Epidermal melanocyte (primary cell): Measurements from ENCODE around the gene OR2D3.
"Not testable (repeated sequence)": the region's sequence is repeated elsewhere in the genome, so short reads cannot be mapped to it uniquely, and the experiment has no call there.

ENCODE experiments used
- DNase-seq: peaks from one replicate; pipeline ENCODE4 v3.0.0; 2011; ENCODE audit warnings: low spot score; ENCODE audit not compliant: insufficient read length

The OR2D3 gene, protein sequence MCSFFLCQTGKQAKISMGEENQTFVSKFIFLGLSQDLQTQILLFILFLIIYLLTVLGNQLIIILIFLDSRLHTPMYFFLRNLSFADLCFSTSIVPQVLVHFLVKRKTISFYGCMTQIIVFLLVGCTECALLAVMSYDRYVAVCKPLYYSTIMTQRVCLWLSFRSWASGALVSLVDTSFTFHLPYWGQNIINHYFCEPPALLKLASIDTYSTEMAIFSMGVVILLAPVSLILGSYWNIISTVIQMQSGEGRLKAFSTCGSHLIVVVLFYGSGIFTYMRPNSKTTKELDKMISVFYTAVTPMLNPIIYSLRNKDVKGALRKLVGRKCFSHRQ

DNA sequence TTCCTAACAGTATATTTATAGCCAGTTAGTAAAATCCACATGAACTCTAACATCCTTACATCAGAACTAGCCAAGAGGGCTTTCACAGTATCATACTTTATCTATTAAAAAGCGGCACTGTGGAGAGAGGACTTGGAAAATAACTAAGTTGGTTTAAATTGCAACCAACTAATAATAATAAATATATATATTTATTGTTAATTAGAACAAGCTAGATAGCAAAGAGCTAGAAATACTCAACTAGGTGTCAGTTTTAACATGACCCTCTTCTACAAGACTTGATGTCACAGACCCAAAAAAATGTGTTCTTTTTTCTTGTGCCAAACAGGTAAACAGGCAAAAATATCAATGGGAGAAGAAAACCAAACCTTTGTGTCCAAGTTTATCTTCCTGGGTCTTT lies at the start of gene OR2D3:
Gene OR2D3 (plus strand): TSS at position 301 of the 400 bp plus-strand sequence. CDS start 0 bp downstream, at position 301.
- no peak for DNase-seq

DNA sequence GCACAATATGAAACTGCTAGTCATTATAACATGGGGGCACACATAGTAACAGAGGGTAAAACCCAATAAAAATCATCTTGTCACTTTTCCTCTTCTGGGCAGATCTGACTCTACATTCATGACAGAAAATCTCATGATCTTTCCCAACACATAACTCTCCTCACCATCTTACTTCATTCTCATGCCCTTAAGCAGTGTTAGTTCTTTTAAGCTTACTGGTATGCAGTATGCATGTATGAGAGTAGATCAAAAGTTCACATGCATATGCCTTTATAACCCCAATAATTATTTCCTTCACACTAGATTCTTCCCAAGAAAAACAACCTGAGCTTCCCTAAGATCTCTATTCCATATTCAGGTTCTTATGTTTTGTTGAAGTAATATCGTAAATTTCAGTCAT lies 49.5 kb upstream of the OR2D3 start:
- no peak for DNase-seq

DNA sequence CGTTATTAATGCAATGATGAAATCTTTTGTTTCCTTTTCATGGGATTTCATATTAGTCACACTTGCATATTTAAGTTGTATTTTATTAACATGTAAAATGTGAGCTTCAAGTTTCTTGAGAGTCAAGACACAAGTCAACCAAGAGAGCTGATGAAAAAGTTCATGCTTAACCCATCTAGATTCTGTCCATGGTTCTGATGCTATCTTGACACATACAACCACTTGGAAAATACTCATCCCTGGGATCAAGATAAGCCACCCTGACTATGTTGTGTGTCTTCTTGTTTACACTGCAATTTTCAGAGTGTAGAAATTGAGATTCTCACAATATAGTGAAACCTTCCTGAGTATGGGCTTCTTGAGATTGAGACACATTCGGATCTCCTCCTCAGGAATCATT lies 45.0 kb upstream of the OR2D3 start:
- no peak for DNase-seq

DNA sequence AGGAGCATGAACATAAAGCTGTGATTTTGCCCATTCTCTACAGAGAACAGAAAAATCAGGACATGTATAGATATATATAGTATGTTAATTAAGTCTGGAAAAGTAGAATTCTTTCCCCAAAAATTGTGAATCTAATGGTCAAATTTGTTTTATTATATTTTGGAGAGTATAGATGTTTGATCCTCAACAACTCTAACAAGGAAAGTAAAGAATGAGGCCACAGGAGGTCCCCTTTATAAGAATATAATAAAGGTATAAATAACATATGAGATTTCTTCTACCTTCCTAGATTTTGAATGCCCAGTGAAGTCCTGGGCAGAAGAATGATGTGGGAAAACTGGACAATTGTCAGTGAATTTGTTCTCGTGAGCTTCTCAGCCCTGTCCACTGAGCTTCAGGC lies 44.5 kb upstream of the OR2D3 start, which contains the start of gene OR10A4:
Gene OR10A4 (plus strand): TSS at position 301 of the 400 bp plus-strand sequence. CDS start 23 bp downstream, at position 324.
- DNase-seq, result no peak

DNA sequence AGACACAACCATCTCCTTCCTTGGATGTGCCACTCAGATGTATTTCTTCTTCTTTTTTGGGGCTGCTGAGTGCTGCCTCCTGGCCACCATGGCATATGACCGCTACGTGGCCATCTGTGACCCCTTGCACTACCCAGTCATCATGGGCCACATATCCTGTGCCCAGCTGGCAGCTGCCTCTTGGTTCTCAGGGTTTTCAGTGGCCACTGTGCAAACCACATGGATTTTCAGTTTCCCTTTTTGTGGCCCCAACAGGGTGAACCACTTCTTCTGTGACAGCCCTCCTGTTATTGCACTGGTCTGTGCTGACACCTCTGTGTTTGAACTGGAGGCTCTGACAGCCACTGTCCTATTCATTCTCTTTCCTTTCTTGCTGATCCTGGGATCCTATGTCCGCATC lies 43.9 kb upstream of the OR2D3 start:
- DNase-seq, result no peak

DNA sequence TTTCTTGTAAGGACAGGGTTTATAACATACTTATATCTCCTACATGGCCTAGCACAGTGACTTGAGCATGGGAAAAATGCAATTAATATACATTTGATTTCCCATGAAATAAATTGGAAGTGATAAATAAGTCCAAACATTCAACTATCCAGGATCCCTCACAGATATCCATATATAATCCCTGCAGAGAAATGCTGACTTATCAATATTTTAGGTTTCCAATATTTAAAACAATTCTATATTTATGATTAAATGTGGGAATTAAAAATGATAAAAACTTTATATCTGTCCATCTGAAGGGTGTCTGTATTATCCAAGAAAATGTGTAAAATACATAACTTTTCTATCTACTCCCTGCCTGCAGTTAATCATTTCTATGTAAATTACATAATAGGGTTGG lies 38.1 kb upstream of the OR2D3 start:
- DNase-seq, result no peak

DNA sequence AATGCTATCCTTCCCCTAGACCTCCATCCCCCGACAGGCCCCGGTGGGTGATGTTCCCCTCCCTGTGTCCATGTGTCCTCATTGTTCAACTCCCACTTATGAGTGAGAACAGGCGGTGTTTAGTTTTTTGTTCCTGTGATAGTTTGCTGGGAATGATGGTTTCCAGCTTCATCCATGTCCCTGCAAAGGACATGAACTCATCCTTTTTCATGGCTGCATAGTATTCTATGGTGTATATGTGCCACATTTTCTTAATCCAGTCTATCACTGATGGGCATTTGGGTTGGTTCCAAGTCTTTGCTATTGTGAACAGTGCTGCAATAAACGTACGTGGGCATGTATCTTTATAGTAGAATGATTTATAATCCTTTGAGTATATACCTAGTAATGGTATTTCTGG lies 33.1 kb upstream of the OR2D3 start:
- DNase-seq, result not testable (repeated sequence)

DNA sequence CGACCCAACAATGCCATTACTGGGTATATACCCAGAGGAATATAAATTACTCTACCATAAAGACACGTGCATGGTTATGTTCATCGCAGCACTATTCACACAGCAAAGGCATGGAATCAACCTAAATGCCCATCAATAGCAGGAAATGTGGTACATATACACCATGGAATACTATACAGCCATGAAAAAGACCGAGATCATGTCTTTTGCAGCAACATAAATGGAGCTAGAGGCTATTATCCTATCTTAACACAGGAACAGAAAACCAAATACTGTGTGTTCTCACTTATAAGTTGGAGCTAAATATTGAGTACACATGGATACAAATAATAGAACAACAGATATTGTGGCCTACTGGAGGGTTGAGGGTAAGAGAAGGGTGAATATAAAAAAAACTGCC lies 32.0 kb upstream of the OR2D3 start:
- DNase-seq, result no peak

DNA sequence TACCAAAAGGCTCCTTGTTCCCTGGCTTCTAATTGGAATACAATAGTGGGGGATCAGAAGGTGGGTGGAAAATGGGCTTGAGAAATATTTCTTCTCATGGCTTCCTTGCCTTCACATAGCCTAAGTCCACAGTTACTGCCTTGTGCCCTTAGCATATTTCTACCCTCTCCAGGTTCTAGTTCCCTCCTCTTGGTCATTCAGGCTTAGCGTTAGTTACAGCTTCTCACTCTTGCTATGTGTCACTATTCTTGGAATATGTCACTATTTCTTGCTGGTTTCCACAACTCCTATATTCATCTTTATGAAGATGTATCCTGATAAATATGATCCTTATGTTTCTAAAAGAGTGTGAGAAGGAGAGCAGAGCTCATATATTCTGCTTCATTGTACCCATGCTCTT lies 31.0 kb upstream of the OR2D3 start:
- no peak for DNase-seq

DNA sequence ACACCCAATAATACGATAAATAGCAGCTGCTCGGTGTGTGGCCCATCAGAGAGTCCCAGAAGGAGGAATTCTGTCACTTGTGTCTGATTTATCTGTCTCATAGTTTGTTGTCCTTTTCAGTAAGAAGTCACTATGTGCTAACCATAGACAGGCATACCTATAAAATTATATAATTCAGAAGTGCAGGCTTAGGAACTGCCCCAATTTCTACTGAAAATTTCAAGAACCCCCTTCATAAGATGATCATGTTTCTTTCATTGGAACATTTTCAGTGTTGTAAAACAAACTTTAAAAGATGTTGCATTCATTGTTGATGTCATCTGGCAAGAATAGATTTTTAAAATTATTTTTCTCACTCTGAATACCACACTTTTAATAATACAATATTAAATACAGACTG lies 28.4 kb upstream of the OR2D3 start, which contains the start of gene OR2D2:
Gene OR2D2 (minus strand): TSS at position 101 of the 400 bp plus-strand sequence. CDS start 0 bp downstream, at position 101.
- DNase-seq, result no peak

DNA sequence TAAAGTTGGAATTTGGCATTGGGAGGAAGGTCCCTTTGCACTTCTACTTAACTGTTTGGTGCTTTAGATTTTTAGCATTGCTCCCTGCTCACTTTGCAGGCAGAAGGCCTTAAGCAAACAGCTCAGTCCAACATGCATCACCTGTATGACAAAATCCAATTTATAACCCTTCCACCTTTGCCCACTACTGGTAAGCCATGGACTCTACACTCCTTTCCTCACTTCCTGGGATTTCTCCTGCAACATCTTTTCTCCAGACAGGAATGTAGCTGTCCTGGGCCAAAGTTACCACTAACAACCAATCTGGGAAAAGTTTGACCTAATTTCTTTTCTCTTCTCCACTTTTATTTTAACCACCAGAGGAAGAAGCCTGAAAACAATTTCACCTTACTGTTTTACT lies 26.7 kb upstream of the OR2D3 start:
- no peak for DNase-seq

DNA sequence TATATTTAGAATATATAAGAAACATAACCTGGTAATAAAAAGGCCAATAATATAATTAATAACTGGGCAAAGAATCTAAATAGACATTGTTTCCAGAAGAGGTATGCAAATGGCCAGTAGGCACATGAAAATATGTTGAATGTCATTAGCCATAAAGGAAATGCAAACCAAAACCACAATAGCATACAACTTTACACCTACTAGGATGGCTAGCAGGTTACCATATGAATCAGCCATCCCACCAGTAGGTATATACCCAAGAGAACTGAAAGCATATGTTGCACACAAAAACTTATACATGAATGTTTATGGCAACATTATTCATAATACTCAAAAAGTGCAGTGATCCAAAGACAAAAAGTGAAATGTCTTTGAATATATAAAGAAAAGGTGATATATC lies 25.8 kb upstream of the OR2D3 start:
- DNase-seq, result no peak

DNA sequence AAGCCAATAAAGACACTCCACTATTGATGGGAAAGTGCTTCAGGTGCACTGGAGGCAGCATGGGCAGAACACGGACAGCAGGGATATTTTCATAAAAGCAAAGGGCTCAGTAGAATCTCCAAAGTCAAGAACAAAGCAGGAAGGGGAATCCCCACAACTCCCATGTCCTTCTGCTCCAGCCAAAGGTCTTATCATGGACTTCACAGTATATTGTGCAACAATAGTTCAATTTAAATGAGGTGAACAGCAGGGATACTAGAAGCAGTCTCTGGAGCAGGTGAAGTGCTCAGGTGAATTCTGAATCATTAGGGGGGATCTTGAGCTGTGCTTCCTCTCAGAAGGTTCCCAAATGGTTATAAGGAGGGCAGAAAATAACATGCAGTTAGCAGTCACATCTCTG lies 21.9 kb upstream of the OR2D3 start:
- no peak for DNase-seq

DNA sequence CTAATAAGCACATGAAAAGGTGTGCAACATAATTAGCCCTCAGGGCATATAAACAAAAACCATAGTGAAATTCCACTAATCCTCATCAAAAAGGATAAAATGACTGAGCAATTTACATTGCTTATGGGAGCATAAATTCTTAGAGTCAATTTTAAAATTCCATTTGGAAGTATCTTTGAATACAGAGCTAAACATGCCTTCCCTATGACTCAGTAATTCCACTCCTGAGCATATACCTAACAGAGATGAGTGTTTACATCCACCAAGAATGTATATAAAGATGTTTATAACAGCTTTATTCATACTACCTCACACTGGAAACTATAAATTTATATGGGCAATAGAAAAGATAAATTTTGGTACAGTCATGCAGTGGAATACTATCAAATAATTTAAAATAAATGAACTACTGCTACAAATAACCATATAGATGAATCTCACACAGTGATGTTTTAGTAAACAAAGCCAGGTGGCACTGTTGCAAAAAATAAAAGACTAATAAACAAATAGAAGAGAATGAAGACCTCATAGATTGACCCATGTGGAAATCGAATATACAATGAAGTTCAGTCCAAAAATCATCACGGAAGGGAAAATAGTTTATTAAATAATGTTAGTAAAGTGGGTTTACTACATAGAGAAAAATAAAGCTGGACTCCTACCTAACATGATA lies 20.3 kb upstream of the OR2D3 start:
- DNase-seq, result no peak

DNA sequence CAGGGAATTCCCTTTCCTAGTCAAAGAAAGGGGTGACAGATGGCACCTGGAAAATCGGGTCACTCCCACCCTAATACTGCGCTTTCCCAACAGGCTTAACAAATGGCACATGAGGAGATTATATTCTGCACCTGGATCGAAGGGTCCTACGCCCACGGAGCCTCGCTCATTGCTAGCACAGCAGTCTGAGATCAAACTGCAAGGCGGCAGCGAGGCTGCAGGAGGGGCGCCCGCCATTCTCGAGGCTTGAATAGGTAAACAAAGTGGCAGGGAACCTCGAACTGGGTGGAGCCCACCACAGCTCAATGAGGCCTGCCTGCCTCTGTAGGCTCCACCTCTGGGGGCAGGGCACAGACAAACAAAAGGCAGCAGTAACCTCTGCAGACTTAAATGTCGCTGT lies 16.0 kb upstream of the OR2D3 start:
- DNase-seq, result not testable (repeated sequence)

DNA sequence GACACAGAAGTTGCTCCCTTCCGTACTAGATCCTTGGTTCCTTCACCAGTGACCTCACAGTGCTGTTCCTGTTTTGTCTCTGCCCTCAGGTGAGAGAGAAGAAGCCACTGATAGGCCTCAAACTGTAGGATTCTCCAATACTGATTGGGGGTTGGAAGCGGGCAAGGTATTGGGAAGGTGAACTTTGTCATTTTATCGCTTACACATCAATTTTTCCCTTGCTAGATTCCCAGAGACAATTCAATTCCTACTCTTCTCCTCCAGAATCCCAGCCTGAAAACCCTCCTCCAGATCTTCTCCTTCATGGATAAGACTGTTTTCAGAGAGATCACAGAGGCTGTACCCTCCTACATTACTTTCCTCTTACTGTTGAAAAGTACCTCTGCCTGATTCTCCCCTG lies 9.4 kb upstream of the OR2D3 start:
- no peak for DNase-seq

DNA sequence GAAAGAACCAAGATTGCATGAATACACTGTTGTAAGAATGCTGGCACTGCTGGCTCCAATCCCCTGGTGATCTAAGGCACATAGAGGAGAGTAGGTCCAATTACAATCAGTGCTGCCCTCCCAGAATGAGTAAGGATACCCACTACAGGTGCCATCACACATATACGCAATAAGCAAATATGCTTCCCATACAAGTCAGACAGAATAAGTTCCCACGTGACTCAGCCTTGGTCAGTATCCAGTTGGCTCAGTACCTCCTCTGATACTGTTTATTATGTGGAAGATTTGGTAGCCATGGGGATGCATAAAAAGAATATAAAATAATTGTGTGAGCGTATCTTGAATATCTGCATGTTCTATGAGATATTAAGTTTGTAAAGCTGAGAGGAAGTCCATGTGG lies 8.9 kb upstream of the OR2D3 start:
- no peak for DNase-seq

DNA sequence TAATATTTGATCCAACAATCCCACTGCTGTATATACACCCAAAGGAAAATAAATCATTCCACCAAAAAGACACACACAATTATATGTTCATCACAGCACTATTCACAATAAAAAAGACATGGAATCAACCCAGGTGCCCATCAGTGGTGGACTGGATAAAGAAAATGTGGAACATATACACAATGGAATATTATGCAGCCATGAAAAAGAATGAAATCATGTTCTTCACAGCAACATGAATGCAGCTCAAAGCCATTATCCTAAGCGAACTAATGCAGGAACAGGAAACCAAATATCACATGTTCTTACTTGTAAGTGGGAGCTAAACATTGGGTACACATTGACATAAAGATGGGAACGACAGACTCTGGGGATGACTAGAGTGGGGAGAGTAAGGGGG lies 1.1 kb upstream of the OR2D3 start:
- no peak for DNase-seq

DNA sequence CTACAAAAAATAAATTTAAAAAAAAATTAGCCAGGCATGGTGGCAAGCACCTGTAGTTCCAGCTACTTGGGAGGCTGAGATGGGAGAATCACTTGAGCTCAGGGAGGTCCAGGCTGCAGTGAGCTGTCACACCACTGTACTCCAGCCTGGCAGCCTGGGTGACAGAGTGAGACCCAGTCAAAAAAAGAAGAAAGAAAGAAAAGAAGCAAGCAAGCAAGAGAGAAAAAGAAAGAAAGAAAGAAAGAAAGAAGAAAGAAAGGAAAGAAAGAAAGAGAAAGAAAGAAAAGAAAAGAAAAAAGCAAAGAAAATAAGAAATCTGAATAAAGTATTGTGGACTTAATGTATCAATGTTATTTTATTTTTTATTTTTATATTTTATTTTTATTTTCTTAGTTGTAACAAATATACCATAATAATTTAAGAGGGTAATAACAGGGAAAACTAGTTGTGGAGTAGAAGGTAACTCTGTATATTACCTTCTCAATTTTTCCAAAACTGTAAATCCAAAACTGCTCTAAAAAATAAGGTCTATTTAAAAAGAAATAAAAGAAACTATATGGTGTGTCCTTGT lies 4.3 kb downstream of the OR2D3 start:
- no peak for DNase-seq

DNA sequence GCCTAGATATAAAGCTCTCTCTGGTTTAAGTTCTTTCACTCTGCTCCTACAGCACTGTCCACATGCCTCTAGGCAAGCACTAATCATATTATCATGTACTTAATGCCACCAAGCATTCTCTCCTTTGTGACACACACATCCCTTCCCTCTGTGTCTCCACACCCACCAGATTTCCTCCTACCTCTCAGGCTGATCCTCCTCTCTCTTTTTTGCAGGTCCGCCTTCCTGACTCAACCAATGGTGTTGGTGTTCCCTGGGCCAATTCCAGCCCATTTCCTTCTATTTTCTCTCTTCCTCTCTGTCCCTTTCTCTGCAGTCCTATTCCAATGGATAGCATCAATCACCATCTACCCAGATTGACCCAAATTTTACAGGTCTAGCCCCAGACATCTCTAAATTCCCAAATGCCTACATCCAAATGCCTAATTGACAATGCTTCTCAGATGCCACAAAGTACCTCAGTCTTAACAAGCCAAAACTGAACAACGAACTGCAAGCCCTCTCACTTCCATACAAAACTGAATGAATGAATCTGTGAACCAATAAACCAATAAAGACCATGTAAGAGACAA lies 4.9 kb downstream of the OR2D3 start:
- no peak for DNase-seq

DNA sequence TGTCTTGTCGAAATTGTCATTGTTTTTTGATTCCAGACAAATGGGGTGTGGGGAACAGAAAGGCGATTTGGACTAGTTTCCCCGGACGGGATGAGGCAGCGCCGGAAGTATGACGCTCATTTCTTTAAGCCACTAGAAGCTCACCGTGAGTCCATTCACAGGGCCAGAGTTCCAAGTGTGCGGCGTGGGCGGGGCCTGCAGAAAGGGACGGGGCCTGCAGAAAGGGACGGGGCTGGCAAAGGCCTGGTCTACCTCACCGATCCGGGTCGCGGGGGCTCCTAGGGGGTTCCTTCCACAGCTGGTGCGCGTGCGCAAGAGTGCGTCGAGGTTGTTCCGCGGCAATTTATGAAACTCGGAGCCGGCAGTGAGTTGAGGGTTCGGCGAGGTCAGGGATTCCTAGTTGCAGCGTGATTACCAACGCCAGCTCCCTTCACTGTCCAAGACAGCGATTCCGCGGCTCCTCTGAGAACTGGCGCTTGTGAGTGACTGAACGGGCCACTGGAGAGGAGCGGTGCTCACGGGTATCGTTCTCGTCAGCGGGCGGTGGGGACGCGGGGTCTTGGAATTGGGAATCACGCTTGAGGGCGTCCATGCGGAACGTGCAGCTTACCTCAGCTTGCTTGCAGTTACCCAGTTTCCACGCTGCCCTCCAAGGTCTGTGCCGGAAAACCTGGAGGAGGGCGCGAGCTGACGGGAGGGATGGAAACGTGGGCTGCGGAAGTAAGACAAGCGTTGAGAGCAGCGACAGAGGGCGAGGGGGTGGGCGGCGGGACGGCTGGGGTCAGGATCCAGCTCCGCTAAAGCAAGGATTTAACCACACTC lies 5.6 kb downstream of the OR2D3 start, which contains the start of gene ZNF215:
Gene ZNF215 (plus strand): TSS at position 219 of the 822 bp plus-strand sequence. CDS start 5,847 bp downstream, outside the sequence.
- peak; percentile 21 for DNase-seq
